PC-3 (cell line): ENCODE data around the gene TTC32. TPM values are rescaled to one million over a fixed set of nuclear protein-coding genes. Genes with fewer than 3 reads are reported as not detected.

Experiments used
- ATAC-seq: fragments of 200-7000 bp; cut with Tn5 transposase; 2 replicates; pipeline ENCODE4 v1.9.1; 2020; ENCODE audit warnings: mild to moderate bottlenecking, moderate library complexity
- BruUV-seq: library from RNA; stranded (reverse); fragments of 400-500 nt; replicated peaks from 2 replicates; lab custom pipeline; 2021; lab: Mats Ljungman, UMichigan
- CTCF ChIA-PET: fragments of 300-600 bp; sonication (Branson Sonifier 250); formaldehyde crosslinking; loops from one replicate; lab custom pipeline; 2022; ENCODE audit warnings: antibody characterized with exemption; lab: Charles Lee
- POLR2A ChIA-PET: fragments of 300-600 bp; sonication (Branson Sonifier 250); formaldehyde crosslinking; loops from one replicate; lab custom pipeline; 2022; ENCODE audit warnings: antibody characterized with exemption; ENCODE audit not compliant: unreplicated experiment; lab: Charles Lee
- DNase-seq: peaks from one replicate; pipeline ENCODE4 v3.0.0-alpha.2; 2015
- H2AFZ ChIP-seq: fragments of 300-600 bp; sonication (generic); 2 replicates; pipeline ENCODE4 v1.6.0; 2016; ENCODE audit warnings: antibody characterized with exemption, low read length
- H3F3A ChIP-seq: fragments of 300-600 bp; sonication (generic); one replicate; pipeline ENCODE4 v1.6.0; 2017; ENCODE audit warnings: antibody characterized with exemption, low read length, control low read depth, mild to moderate bottlenecking; ENCODE audit not compliant: unreplicated experiment
- H3K27ac ChIP-seq: fragments of 300-600 bp; sonication (generic); 2 replicates; pipeline ENCODE4 v1.5.1; 2016; ENCODE audit warnings: mild to moderate bottlenecking, low read length
- H3K27me3 ChIP-seq: fragments of 300-600 bp; sonication (generic); 2 replicates; pipeline ENCODE4 v1.6.1; 2016; ENCODE audit warnings: low read length, mixed read lengths
- H3K36me3 ChIP-seq: fragments of 300-600 bp; sonication (generic); 2 replicates; pipeline ENCODE4 v1.6.1; 2016; ENCODE audit warnings: low read depth, mixed run types, low read length, mixed read lengths
- H3K4me1 ChIP-seq: fragments of 300-600 bp; sonication (generic); 2 replicates; pipeline ENCODE4 v1.5.1; 2016; ENCODE audit warnings: low read length; ENCODE audit not compliant: insufficient read depth
- H3K4me2 ChIP-seq: fragments of 300-600 bp; sonication (generic); 2 replicates; pipeline ENCODE4 v1.6.0; 2016; ENCODE audit warnings: low read length
- H3K4me3 ChIP-seq: fragments of 300-600 bp; sonication (generic); 2 replicates; pipeline ENCODE4 v1.5.1; 2016; ENCODE audit warnings: mild to moderate bottlenecking, low read length, mixed read lengths
- H3K79me2 ChIP-seq: fragments of 300-600 bp; sonication (generic); 2 replicates; pipeline ENCODE4 v1.6.1; 2017; ENCODE audit warnings: low read length, mixed read lengths
- H3K9ac ChIP-seq: fragments of 300-600 bp; sonication (generic); 2 replicates; pipeline ENCODE4 v1.6.0; 2016; ENCODE audit warnings: mild to moderate bottlenecking, low read length
- H3K9me2 ChIP-seq: fragments of 300-600 bp; sonication (generic); replicated peaks from 2 replicates; pipeline ENCODE4 v1.6.1; 2016; ENCODE audit warnings: mixed run types, low read length, mixed read lengths
- H3K9me3 ChIP-seq: fragments of 300-600 bp; sonication (generic); 2 replicates; pipeline ENCODE4 v1.6.1; 2016; ENCODE audit warnings: low read length, mixed read lengths
- H4K20me1 ChIP-seq: fragments of 300-600 bp; sonication (generic); 2 replicates; pipeline ENCODE4 v1.6.1; 2016; ENCODE audit warnings: low read length, mixed read lengths
- CTCF ChIP-seq: fragments of 300-600 bp; sonication (generic); conservative IDR thresholded peaks from 2 replicates; pipeline ENCODE4 v1.5.1; 2017; ENCODE audit warnings: antibody characterized with exemption, low read depth, mild to moderate bottlenecking, low read length
- EZH2 ChIP-seq: fragments of 300-600 bp; sonication (generic); IDR thresholded peaks from one replicate; pipeline ENCODE4 v1.6.1; 2017; ENCODE audit warnings: antibody characterized with exemption, mild to moderate bottlenecking, low read length; ENCODE audit not compliant: unreplicated experiment
- EZH2phosphoT487 ChIP-seq: fragments of 300-600 bp; sonication (generic); IDR thresholded peaks from 2 replicates; pipeline ENCODE4 v1.6.1; 2018; ENCODE audit warnings: mild to moderate bottlenecking, antibody characterized with exemption, low read length, borderline replicate concordance
- intact Hi-C: fragments of 100-400 bp; cut with micrococcal nuclease; formaldehyde crosslinking; loops from 2 replicates; pipeline ENCODE4 v1.9.0; 2023
- total RNA-seq: library from RNA; depleted of rRNA; stranded (reverse); fragments of >200 nt; gene quantifications from 2 replicates; pipeline ENCODE4 v1.2.3, GENCODE V29; 2014

Gene TTC32
- total RNA-seq, 1 experiment from 2014 or later: 10.0 TPM

GRCh38 chr2:19943189-19943588 lies 41.4 kb upstream of the TTC32 start:
- H4K20me1 ChIP-seq: no peaks in the 10 kb centered on the region
- TF ChIP-seq EZH2phosphoT487: no peak
- no peak for TF ChIP-seq EZH2
- no peak for TF ChIP-seq CTCF
- DNase-seq (no peak), ATAC-seq (no peak)
- no peaks in the 10 kb centered on the region for H3K27me3 ChIP-seq
- no peaks in the 10 kb centered on the region for H3F3A ChIP-seq
- H3K4me3 ChIP-seq: no peak overlapping the region
- no peaks in the 10 kb centered on the region for H3K79me2 ChIP-seq
- no peaks in the 10 kb centered on the region for H3K9me2 ChIP-seq
- no peaks in the 10 kb centered on the region for H3K36me3 ChIP-seq
- H3K27ac ChIP-seq: no peak overlapping the region
- H3K4me2 ChIP-seq: no peak overlapping the region
- no peak overlapping the region for H2AFZ ChIP-seq
- no peaks in the 10 kb centered on the region for H3K9me3 ChIP-seq
- CTCF ChIA-PET: no interaction called here
- intact Hi-C loops: no loop called here
- BruUV-seq: no TSS peak
- POLR2A ChIA-PET: no interaction called here
- H3K9ac ChIP-seq: no peak overlapping the region
- peaks cover 18% of the 10 kb centered on the region for H3K4me1 ChIP-seq

GRCh38 chr2:19942199-19942598 lies 40.4 kb upstream of the TTC32 start:
- Histone ChIP-seq H3K79me2 (no peaks in the 10 kb centered on the region), H4K20me1 (no peaks in the 10 kb centered on the region), H3K36me3 (0 out of 2 replicates have a peak, but pooled peaks cover 8% of the 10 kb centered on the region), H3K27me3 (no peaks in the 10 kb centered on the region), H3K4me3 (no peak overlapping the region), H3K4me1 (peaks cover 11% of the 10 kb centered on the region), H3K27ac (no peak overlapping the region), H3K9me2 (no peaks in the 10 kb centered on the region), H3F3A (no peaks in the 10 kb centered on the region), H3K4me2 (no peak overlapping the region), H3K9me3 (no peaks in the 10 kb centered on the region), H2AFZ (no peak overlapping the region), H3K9ac (no peak overlapping the region)
- no peak for DNase-seq
- no TSS peak for BruUV-seq
- CTCF ChIA-PET: no interaction called here
- POLR2A ChIA-PET: no interaction called here
- no peak for ATAC-seq
- intact Hi-C loops: no loop called here
- TF ChIP-seq EZH2 (no peak), CTCF (no peak)

GRCh38 chr2:19937004-19937403 lies 35.2 kb upstream of the TTC32 start:
- no peak overlapping the region for H3K27ac ChIP-seq
- no peaks in the 10 kb centered on the region for H3K9me3 ChIP-seq
- CTCF ChIA-PET: no interaction called here
- no peak for TF ChIP-seq EZH2
- no peaks in the 10 kb centered on the region for H3K9me2 ChIP-seq
- peaks cover 9% of the 10 kb centered on the region for H3F3A ChIP-seq
- ATAC-seq: no peak
- intact Hi-C loops: no loop called here
- H3K4me3 ChIP-seq: no peak overlapping the region
- POLR2A ChIA-PET: interaction anchor here (0.6 kb wide), 1 partner anchor 11 kb away, joined by 4 read pairs; no protein-coding TSS in a partner anchor
- no TSS peak for BruUV-seq
- peaks cover 15% of the 10 kb centered on the region for H3K36me3 ChIP-seq
- no peaks in the 10 kb centered on the region for H4K20me1 ChIP-seq
- no peak overlapping the region for H2AFZ ChIP-seq
- no peak overlapping the region for H3K9ac ChIP-seq
- H3K4me1 ChIP-seq: peaks cover 20% of the 10 kb centered on the region
- no peak overlapping the region for H3K4me2 ChIP-seq
- H3K27me3 ChIP-seq: no peaks in the 10 kb centered on the region
- DNase-seq: no peak
- H3K79me2 ChIP-seq: no peaks in the 10 kb centered on the region
